ENCODE results near the gene CD164L2.
"Not testable (repeated sequence)": the region's sequence is repeated elsewhere in the genome, so short reads cannot be mapped to it uniquely, and the experiment has no call there.

Gene CD164L2

DNA sequence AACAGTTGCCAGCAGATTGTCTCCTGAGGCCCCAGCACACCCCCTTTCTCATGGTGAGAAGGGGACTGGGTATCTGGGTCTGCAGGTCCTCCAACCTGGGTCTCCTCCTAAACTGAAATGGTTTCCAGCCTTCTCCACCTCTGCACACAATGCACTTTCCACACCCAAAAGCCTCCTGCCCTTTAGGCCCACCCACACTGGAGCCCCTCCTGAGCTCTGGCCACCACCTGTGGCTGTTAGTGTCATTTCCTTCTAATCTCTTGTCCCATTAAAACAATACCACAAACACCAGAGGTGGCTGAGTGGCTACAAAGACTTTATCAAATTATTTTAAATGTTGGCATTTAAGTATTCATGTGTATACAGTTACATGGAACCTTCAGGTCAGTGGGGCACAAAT, 20.8 kb upstream of the CD164L2 start:
- no peak for DNase-seq

DNA sequence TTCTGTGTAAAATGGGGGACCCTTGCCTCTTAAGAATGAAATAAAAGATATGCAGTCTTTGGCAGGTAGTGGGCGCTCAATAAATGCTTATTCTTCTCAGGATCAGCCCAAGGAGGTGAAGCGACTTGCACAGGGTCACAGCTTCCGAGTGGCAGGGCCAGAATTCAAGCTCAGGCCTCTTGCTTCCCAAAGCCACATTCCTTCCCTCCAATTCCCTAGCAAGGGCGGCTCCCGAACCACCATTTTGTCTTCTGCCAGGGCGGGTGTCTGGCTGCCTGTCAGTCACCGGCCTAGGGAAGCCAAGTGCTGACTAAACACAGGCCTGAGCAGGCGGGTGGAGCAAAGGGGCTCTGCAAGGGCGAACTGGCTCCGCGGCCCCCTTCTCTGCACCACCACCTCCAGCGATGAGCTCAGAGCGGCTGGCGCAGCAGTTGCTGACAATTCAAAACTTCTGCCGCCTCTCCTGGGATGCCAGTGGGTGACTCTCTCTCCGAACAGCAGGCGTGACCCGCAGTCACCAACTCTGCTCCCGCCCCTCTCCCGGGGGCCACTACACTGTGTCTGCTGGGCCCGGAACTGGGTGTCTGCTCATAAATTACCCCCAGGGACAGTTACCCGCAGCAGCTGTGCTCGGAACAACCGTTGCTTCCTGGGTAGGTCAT, 20.1 kb upstream of the CD164L2 start:
- DNase-seq = no peak

DNA sequence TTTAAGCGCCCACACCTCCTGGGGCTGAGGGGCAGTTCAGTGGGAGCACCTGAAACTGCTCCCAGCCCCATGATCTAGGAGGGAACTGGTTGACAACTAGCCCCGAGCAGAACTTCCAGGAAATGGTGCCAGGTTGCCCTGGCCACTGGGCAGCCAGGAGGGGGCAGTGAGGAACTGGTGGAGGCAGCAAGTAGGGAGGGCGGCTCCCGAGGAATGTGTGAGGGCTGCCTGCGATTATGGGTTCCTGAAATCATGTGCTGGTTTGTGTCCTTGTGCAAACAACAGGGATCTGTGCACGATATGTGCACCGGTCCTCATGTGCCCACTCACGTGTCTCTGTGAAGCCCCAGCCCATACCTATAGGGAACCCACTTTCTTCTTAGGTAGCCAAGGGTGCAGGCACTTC, 19.2 kb upstream of the CD164L2 start:
- DNase-seq = no peak

DNA sequence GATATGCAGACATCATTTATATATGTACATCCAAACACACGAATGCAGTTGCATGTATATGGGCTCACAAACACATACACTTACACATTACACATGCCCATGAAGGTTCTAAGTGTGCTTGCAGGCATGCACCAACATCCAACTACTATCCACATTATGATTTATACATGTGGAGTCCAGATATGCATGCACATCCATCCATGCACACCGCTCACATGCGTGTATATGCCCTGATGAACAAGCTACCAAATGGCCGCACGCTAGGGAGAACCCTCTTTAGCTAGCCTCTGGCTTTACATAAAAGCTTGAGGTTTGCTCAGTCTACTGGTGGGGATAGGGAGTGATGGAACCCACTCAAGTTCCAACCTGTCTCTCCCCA, 17.8 kb upstream of the CD164L2 start:
- no peak for DNase-seq

DNA sequence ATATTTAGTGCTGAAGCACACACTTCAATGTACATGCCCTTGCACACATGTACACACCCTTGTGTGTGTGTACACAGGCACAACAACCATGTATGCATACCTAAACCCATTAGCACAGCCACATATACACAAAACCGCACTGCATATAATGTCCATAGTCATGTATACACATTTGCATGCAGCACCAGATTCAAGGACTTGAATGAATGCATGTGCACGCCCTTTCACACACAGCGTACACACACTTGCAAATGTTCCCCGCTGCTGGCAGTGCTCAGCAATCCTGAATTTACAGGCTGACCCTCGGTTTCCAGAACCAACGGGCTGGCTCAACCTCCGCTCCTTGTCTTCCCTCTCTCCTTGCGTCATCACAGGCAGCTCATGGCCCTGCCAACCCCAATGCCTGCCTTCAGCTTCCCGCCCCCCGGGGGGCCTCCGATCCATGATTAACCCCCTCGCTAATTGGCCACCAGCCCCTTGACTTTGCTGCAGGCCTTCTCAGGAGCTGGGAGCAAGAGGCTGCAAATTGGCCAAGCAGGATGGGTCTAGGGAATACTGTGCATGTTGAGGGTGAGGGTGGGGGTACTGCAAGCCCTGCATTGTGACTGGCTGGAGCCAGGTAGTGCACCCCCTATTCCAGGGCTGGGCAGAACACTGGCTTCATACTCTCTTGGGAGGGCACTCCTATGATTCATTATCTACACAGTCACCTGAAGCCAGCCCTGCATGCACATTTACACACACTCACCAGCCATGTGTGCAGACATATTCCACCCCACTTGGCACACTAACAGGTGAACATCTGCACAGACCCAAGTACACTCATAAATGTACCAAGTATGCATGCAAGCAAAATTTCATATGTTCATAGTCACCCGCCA, 17.2 kb upstream of the CD164L2 start:
- DNase-seq = no peak

DNA sequence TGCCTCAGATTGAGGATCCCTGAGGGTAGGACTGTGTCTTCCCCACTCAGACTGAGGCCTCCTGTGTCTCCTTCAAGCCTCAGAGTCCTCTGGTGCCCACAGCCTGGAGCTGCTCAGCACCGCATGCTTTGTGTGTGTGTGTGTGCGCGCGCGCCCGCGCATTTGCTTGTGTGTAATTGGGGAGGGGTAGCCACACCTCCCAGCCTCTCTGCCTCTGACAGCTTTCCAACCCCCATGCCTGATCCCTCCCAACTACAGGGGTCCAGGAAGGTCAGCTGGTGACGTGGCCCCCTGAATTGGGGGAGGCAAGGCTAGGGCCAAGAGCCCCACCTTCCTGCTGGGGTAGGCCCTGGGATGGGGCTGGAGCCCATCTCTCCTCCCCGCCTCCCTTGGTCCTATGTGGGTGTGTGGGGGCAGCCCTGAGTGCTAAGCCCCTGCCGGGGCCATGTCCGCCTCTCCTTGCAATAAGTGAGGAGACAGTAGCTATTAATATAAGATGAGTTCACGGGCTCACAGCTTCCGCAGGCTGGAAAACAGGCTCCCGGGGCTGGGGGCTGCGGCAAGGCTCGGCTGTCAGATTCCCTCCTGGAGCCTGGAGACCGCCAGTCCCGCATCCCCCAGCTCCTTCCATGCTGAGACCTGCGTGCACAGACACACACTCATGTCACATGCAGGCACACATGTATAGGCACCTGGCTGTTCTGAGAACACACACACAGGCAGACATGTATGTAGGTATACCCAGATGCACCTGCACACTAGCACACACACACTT, 16.3 kb upstream of the CD164L2 start:
- no peak for DNase-seq

DNA sequence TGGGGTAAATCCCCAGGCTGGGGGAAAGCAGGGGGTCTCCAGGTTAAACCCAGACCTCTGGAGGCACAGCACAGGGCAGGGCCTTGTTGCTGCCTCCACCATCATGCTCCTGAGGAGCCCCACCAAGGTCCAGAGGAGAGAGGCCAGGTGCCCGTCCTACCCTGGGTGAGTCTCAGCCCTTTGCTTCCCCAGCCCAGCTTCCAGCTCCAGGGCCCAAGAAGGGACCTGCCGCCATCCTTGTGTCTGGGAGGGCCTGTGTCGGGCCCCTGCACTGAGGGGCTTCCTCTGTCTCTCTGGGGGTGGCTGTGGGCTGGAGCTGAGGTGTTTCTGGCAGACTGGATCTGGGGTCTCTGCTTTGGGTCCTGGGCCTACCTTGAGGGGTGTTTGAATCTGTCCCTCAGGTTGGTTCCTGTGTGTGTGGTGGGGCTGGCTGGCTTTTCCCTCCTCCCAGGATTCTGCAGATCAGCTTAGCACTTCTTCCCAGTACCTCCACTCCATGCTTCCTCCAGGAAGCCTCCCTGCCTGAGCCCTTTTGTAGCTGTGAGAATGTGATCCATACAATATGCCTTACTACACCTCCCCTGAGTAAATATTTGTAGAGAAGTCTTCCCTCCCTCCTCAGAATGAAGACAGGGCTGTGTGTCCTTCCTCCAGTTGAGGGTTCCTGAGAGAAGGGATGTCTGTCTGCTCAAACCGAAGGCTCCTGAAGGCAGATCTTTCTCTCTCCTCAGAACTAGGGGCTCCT, 15.4 kb upstream of the CD164L2 start:
- no peak for DNase-seq

DNA sequence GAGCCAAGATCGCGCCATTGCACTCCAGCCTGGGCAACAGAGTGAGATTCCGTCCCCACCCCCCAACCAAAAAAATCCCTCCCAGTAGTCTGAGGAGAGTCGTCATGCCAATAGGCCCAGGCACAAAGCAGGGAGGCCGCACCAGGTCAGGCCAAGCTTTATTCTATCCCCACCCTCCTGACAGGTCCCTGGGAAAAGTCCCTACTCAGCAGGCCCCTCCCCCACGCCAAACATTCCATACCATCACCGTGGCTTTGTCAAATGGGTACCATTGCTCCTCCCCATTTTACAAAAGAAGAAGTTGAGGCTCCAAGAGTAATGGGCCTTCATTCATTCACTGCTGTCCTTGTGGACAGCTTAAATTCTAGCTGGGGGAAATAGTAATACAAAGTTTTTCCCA, 14.6 kb upstream of the CD164L2 start:
- DNase-seq = no peak

DNA sequence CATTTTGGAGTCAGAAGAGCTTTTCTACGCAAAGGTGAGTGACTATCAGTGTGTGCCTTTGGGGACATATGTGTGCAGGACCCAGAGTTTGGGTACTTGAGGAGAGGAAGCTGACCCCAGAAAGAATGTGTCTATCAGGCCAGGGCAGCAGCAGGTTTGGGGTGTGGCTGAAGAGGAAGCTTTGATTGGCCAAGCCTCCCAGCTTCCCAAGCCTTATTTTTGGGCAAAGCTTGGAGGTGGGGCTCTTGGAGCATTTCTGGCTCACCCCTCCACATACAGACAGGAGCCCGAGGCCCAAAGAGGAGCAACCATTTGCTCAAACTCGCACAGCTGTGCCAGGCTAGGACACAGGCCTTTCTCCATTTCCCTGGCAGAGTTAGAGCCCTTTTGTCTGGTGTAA, 14.0 kb upstream of the CD164L2 start:
- DNase-seq = no peak

DNA sequence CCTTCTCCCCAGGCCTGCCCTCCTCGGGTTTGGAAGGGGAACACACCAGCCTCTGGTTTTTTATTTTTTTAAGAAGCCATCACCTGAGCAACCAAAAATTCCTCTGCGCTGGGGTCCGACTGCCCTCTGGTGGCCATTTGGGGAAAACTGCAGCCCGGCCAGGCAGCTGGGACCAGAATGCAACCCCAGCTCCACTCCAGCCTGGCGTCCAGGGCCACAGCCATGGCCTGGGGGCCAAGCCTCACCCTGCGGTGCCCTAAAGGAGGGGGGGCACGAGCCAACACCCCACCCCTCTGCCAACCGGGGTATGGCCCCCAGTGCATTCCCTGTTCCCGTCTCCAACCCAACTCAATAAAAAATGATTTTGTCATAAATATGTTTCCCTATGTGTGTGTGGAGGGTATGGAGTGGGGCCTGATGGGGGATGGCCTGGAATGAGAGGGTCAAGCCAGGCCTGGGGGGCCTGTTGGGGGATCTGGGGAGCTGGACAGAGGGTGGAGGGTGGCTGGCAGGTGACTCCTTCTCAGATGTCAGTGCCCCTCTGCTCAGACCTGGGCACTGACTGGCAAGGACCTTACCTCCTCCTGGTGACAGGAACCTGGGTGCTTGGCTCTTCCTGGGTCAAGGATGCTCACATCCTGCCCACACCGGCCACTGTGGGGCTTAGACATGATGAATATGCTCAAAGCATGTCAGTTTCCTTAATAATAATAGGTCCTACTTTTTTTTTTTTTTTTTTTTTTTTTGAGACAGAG, 12.5 kb upstream of the CD164L2 start:
- DNase-seq = peak; percentile 72

DNA sequence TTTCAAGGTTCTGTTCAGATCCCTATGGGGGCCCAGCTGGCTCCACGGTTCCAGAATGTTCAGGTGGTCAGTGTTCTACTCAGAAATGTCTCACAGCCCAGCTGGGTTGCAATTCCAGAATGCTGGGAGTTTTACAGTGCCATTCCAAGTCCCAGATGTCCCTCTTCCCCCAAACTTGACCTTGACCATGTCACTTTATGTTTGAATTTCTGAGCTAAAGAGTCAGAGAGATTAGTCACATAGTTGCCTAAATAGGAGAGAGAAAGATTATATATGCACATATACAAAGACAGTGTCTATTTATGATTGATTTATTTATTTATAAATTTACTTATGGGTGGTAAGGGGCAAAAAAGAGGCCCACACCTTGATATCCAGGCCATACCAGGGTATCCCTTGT, 11.8 kb upstream of the CD164L2 start:
- no peak for DNase-seq

DNA sequence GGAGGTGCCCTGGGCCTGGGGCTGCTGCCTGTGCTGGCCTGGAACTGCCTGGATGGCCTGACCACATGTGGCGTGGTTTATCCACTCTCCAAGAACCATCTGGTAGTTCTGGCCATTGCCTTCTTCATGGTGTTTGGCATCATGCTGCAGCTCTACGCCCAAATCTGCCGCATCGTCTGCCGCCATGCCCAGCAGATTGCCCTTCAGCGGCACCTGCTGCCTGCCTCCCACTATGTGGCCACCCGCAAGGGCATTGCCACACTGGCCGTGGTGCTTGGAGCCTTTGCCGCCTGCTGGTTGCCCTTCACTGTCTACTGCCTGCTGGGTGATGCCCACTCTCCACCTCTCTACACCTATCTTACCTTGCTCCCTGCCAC, 11.1 kb upstream of the CD164L2 start:
- no peak for DNase-seq

DNA sequence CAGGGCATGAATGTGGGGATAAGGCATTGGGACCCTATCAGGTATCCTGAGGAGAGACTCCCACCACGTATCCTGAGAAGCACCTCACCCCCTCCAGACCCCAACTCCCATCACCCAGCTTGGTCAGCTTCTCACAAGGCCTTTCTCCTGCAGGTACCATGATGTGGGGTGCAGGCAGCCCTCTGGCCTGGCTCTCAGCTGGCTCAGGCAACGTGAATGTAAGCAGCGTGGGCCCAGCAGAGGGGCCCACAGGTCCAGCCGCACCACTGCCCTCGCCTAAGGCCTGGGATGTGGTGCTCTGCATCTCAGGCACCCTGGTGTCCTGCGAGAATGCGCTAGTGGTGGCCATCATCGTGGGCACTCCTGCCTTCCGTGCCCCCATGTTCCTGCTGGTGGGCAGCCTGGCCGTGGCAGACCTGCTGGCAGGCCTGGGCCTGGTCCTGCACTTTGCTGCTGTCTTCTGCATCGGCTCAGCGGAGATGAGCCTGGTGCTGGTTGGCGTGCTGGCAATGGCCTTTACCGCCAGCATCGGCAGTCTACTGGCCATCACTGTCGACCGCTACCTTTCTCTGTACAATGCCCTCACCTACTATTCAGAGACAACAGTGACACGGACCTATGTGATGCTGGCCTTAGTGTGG, 10.6 kb upstream of the CD164L2 start:
- no peak for DNase-seq

DNA sequence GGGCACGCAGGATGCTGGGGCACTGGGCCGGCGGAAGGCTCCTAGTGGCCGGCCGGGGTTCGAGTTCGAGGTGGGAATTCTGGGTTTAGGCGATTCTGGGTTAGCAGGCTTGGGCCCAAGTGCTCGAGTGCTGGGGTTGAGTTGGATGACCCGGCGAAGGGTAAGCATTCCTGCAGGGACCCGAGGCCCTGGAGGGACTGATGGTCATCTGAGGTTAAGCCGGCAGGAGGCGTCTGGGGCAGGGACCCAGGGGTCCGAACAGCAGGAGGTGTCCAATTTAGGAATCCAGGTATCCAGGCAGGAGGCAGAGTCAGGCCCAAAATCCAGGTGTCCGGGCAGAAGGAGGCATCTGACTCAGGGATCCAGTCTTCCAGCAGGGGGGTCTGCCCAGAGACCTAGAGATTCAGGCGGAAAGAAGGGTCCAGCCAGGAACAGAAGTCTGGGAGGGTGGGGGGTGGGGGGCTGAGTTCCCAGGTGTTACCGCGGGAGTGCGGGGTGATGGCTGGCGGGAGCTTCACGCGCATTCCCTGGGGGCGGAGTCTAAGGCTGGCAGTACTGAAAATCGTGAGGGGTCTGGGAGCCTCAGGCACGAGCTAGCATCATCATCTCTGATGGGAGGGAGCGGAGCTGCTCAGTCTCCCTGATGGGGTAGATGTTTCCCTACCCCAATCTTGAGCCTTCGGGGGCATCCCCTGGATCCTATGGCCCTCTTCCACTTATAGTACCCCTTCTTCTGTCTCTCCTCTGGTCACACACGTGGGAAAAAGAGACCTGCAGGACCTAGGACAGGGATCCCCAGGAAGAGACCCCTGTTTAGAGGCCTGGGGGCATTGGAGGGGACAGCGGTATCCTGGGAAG, 9.9 kb upstream of the CD164L2 start:
- no peak for DNase-seq

DNA sequence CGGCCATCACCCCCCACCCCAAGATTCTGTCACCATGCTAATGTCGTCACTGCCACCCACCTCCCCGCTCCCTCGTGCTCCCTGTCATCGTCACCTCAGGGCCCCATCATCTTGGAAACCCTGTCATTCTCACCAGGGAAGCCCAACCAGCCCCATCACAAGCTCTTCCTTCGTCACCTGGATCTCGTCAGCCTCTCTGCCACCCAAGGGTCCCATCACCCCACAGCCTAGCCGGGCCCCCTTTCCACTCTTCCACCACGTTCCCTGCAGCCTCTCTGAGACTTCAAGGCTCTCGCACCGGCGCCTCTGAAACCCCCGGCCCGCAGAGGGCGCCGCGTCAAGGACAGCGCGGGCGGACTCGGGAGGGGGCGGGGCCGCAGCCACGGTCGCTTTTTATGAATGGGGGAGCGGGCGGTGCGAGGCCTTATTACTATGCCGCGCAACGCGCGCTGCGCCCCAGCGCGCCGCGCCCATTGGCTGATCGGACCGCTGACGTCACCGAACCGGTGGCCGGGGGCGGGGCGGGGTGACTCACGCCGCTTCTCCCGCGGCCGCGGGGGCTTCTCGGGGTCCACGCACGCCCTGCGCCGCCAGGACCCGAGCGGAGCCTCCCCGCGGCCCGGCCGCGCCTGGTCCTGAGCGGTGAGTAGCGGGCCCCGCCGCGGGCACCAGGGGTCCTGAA, 9.1 kb upstream of the CD164L2 start, which contains the start of gene GPR3:
Gene GPR3 (plus strand): TSS at position 527 of the 682 bp plus-strand sequence. CDS start 1,177 bp downstream, outside the sequence.
- peak; percentile 92 for DNase-seq

DNA sequence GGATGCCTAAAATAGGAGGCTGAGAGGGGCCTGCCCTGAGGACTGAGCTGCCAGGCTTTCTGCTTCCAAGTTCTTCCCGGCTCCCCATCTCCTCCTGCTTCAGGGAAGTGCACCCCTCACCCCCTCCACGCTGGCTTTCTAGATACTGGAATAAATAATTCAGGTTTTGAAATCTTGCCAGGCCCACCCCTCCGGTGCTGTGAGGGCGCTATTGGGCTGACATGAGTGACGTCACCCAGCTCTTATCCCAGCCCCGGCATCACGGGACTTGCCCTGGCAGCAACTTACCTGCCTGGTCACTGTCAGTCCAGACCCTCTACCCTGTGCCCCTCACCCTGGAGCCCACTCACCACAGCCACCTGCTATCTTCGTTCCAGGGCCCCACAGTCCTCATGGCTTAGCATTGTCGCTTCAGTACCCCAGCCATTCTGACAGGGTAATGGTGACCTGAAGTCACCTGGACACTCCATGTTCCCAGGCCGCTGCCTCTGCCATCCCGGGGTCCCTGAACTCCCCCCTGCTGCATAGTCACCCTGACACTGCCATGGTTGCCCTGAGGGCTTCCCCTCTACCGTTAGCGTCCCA, 8.5 kb upstream of the CD164L2 start:
- peak; percentile 25 for DNase-seq

DNA sequence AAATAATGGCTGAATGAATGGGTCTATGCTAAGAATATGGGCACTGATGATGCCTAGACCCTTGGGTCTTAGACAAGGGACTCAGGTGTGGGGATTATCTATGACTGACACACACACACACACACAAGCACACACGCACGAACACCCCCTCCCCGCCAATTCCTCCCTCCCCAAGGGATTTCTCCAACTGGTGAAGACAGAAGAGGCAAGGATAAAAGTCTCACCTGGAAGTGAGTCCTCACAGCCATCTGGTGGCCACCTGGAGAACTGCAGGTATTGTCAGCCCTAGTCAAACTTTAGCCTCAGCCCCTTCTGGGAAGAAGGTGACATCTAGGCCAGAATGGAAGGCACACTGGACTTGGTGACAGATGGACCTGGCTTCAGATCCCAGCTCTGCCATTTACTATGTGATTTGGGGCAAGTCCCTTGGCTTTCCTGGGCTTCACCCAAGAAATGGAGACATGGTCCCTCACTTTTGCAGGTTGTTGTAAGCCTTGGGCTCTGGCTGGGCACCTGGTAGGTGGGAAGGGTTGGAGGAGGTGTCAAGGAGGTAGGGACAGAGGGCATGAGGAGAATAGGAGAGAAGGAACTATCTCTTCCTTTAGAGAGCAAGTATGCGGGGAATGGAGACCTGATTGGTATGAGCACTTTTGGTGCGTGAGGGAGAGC, 5.3 kb upstream of the CD164L2 start:
- peak; percentile 74 for DNase-seq

DNA sequence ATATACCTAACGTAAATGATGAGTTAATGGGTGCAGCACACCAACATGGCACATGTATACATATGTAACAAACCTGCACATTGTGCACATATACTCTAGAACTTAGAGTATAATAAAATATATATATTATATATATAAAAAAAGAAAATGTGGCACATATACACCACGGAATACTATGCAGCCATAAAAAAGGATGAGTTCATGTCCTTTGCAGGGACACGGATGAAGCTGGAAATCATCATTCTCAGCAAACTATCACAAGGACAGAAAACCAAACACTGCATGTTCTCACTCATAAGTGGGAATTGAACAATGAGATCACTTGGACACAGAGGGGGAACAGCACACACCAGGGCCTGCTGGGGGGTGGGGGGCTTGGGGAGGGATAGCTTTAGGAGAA, 1.7 kb upstream of the CD164L2 start:
- not testable (repeated sequence) for DNase-seq

DNA sequence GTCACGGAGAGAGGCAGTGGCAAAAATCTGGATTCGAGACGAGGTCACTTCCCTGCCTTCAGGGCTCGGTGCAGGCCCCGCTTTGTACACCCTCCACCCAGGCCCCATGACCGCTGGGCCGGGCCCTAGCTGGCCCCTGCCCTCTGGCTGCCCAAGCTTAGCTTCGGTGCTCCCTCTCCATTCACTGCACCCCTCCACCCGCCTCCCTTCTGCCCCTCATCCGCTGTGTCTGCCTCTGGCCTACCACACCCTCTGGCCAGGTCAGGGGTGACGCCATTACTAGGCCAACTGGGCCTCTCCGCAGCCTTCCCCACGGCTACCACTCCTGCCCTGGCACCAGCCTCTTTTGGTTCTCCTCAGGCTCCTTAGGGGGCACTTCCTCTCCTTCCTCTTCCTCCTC, 528 bp upstream of the CD164L2 start:
- DNase-seq = no peak
